HG02763 (cell line): Measurements from ENCODE around the gene PKIG.
"Not testable (repeated sequence)": the region's sequence is repeated elsewhere in the genome, so short reads cannot be mapped to it uniquely, and the experiment has no call there.

ENCODE experiments used
- ATAC-seq: cut with Tn5 transposase; IDR thresholded peaks from one replicate; pipeline ENCODE4 v1.9.1; 2021; ENCODE audit warnings: mild to moderate bottlenecking, moderate library complexity; ENCODE audit not compliant: unreplicated experiment

PKIG gene

GRCh38 chr20:44571362-44571988 lies 10.9 kb upstream of the PKIG start:
- ATAC-seq: no peak

- no peak for ATAC-seq
Measured at GRCh38 chr20:44572551-44573500, 9.6 kb upstream of the PKIG start.

DNA sequence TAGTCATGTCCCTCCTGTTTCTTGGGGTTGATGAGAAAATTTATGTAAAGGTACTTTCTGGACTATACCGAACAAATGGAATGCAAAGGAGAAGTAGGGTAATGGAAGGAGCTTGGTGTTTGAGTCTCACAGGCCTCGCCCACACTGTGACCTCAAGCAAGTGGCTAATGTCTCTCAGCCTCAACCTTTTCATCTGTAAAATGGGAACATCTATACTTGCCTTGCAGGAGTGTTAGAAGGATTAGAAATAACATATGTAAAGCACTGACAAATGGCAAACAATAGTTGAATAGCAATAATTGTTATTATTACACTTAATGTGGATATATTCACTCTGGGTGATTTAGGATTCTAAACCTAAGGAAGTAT lies 8.9 kb upstream of the PKIG start:
- ATAC-seq: no peak

DNA sequence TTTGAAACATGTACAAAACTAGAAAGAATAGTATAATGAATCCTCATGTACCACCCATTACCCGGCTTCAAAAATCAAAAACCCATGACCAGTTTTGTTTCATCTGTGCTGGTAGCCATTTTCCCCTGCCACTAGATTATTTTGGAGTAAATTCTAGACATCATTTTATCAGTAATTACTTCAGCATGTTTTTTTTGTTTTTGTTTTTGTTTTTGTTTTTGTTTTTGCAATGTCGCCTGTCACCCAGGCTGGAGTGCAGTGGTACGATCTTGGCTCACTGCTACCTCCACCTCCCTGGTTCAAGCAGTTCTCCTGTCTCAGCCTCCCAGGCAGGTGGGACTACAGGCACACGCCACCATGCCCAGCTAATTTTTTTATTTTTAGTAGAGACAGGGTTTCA lies 8.0 kb upstream of the PKIG start:
- no peak for ATAC-seq

- ATAC-seq: no peak
Measured at GRCh38 chr20:44576297-44576696, 6.1 kb upstream of the PKIG start.

- no peak for ATAC-seq
Measured at GRCh38 chr20:44579313-44580081, 2.9 kb upstream of the PKIG start.

- ATAC-seq: no peak
Measured at GRCh38 chr20:44580581-44581268, 1.7 kb upstream of the PKIG start.

DNA sequence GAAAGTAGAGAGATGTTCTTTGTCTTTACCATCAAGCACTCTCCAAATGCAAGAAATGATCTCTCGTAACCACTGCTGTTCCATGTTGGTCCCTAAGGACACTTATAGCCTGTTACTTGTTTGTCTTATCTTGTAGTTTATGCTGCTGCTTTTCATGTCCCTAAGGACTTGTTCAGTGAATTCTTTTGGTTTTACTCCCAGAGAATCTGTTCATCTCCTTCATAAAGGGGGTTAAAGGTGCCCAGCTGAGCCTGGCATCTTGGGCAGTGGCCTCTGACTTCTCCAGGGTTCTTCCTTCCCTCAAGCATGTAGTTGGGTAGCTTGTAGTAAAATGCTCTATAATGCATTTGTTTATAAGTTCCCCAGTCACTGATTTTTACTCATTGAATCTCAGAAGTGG lies 864 bp upstream of the PKIG start:
- no peak for ATAC-seq

DNA sequence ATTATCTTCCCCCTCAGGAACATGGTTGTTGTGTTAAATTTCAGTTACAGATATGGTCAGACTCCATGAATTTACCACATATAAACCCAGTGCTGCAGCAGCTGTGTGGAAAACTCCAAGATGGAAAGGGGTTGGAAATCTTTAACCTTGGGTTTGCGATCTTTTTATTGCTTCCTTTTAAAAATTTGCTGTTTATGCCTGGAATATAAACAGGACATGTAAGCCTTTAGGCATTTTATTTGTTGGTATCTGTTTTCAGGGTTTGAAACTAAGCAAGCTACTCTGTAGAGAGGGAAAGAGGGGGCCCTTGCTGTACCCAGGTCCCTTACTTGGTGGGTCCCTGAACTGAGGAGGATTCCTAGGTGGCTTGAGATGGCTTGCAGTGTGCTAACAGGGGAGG lies 778 bp downstream of the PKIG start:
- ATAC-seq: no peak

GRCh38 chr20:44584162-44584561 lies 1.8 kb downstream of the PKIG start:
- ATAC-seq: no peak

DNA sequence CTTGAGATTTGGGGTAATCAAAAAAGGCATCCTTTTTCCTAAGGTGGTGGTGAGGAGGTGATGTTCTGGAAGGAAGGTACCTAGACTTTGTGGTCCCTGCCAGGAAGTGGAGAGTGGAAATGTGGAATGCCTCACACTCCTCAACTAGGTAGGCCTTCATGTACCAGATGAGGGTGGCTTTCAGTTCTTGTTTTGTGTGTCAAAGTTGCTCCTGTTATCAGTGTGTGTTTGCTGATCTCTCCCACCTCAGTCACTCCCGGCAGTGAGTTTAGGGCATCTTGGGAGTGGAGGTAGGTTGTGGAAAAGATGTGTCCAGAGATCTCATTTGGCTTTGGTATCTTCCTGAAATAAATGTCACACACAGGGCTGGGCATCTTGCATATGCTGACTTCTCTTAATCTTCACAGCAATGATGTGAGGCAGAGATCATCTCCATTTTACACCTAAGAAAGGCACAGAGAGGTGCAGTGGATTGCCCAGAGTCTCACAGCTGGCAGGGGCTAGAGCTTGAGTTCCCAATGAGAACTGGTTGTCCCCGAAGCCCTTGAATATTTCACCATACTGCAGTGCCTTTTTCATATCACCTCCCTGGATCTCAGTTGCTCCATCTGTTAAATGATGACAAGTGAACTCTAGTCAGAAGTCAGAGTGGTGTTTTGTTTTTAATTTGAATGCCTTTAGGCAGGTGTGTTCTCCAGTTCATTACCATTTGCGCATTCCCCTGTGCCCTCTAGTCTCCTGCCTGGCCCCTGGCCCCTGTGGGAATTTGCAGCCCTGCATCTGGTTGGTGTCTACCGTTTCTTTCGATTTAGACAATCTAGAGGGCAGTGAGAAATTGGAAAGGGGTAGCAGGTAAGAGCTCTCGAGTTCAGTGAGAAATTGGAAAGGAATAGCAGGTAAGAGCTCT lies 2.9 kb downstream of the PKIG start:
- no peak for ATAC-seq

DNA sequence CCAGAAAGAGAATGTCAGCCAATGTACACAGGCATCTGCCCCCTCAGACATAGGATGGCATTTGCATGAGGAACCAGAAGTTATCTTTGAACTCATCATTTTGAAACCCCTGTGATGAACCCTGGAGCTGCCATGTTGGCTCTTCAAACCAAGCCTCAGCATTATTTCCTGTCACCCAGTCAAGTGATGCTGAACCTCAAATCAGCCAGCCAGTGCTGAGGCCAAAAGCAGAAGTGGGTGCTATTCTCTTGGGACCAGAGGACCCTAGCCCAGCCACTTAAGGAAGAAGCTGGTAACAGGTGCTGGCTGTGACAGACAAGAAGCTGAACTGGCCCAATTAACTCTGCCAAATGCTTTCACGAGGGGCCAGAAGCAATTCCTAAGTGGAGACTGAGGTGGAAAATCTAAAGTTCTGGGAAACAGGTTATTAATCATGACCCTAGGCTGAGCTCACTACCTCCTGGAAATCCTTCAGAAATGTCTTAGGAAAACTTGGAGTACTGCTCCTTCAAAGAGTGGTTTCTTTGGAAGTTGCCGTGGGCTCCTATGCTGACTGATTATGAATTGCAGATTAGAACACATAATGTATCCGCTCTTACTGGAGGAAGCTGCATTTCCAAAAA lies 4.0 kb downstream of the PKIG start:
- peak; percentile 60 for ATAC-seq

DNA sequence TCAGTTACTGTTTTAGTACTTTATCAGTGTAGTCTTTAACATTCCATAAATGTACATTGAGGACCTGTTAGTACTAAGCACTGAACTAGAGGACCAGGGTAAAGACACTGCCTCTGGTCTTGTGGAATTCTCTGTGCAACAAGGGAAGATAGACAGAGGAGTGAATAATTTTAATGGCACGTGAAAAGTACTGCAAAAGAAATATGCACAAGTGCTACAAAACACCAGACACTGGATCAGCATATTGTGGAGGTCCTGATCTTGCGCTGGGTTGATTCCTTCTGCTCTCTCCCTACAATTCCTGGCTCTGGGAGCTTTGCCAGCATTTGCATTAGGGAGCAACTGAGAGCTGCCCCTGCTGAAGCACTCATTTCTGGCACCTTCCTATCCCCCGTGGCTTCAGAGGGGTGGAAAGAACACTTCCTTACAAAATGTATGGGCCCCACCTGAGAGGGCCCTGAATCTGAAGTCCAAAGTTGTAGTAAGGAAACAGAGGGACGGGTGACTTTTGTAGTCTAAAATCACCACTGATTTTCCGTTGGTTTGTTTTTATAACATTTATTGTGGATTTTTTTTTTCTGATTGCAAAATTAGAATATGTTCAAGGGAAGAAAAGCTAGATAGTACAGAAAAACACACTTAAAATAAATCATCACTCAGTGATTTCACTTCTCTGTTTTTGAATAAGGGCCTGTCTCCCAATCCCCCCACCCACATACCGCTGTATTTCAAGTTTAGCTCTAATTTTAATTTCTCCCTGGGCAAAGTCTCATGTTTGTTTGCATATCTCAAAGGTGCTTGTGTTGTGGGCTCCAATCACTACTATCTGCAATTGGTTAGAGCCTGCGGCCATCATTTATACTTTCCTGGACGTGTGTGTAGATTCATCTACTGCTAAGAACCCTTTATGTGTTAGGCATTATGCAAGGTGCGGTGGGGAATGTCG lies 4.9 kb downstream of the PKIG start:
- no peak for ATAC-seq

GRCh38 chr20:44588321-44588720 lies 5.9 kb downstream of the PKIG start:
- ATAC-seq: not testable (repeated sequence)

DNA sequence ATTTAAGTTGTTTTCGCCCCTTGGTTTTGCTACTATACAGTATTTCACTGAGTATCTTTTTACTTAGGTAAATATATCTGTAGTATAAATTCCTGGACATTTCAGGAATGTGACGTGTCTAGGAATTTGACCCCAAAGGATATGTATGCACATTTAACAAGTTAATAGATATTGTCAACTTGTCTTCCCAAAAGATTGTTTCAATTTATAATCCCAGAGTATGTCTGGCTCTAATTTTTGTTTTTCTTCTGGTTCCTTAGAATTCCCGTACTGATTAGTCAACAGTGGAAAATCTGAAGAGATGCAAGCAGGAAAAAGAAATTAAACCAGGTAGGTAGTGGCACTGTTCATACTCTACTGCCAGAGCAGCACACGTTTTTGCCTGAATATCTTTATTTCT lies 7.2 kb downstream of the PKIG start:
- no peak for ATAC-seq

DNA sequence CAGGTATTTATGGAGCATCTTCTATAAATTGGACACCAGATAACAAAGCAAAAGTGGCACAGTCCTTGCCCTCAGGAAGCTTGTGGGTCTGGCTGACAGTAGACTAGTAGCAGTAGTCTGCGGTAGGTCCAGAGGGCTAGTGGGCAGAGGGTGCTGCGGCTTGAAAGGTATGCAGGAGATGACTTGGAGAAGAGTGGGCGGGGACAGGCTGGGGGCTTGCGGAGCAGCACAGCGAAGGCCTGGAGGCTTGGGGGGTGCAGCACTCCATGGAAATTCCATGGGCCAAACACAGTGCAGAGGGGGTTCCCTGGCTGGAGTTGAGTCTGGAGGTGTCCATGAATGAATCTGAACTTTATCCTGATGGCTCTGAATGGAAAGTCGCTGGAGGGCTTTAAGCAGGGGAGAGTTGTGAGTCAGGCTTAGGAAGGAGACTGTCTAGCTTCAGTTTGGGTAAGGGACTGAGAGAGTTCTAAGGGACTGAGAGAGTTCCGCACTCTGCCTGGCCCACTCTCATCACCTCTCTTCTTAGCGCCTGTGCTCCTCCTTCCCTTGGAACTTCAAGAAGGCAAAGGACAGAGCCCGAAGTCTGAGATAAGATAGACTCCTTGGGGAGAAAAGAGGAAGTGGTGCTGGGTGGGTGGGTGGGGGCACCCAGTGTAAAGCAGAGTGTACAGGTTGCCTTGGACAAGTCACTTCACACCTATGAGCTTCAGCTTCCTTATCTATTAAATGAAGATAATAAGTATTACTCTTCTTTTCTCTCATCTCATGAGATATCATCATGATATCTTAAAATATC lies 8.8 kb downstream of the PKIG start:
- no peak for ATAC-seq

DNA sequence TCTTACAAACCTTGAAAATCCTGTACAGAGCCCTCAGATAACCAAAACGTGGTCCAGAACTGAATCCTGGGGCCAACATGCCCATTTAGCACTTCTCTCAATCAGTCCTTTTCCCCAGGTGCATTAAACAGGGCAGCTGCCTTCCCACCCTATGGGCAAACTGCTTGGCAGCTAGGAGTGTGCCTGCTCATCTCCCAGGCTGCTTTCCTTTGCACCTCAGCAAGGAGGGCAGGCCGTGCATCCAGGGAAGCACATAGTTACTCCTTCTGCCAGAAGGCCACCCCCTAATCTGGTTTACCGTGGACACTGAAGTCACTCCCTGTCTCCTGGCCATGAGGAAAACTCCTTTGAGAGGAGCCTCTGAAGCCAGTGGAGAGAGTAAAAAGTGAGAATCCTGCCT lies 10.0 kb downstream of the PKIG start:
- ATAC-seq: no peak

DNA sequence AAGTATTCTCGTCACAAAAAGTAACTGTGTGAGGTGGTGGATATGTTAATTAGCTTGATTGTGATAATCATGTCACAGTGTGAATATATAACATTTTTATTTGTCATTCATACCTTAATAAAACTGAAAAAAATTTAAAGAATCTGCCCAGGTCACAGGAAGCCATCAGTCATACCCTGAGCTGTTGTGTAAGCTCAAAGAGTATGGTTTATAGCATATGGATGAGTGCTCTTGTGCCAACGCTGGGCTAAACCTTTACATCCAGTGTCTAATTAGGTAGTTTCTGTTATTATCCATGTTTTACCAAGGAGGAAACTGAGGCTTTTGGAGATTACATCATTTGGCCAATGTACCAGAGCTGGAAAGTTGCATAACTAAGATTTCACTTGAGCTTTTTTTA lies 11.4 kb downstream of the PKIG start:
- ATAC-seq: no peak
